HFFc6 (cell line): ENCODE measurements around the gene TMPRSS13. TPM values are rescaled to one million over a fixed set of nuclear protein-coding genes. Genes with fewer than 3 reads are reported as not detected.
"Not testable (repeated sequence)": the region's sequence is repeated elsewhere in the genome, so short reads cannot be mapped to it uniquely, and the experiment has no call there.

Source experiments
- DNase-seq: peaks from one replicate; pipeline ENCODE4 v3.0.0-alpha.2; 2018
- H3K27ac Mint-ChIP-seq: 2 replicates; pipeline ENCODE4 v1.8.0; 2020; ENCODE audit warnings: mild to moderate bottlenecking, mixed read lengths
- H3K27me3 Mint-ChIP-seq: 2 replicates; pipeline ENCODE4 v1.8.0; 2021; ENCODE audit warnings: mild to moderate bottlenecking, moderate library complexity, mixed read lengths; ENCODE audit not compliant: insufficient read depth
- H3K36me3 Mint-ChIP-seq: 2 replicates; pipeline ENCODE4 v1.8.0; 2021; ENCODE audit warnings: low read depth, mixed read lengths
- H3K4me1 Mint-ChIP-seq: 2 replicates; pipeline ENCODE4 v1.8.0; 2020; ENCODE audit warnings: low read depth, mixed read lengths
- H3K4me3 Mint-ChIP-seq: 2 replicates; pipeline ENCODE4 v1.8.0; 2020; ENCODE audit warnings: mild to moderate bottlenecking, moderate library complexity, mixed read lengths
- H3K9me3 Mint-ChIP-seq: 2 replicates; pipeline ENCODE4 v1.8.0; 2020; ENCODE audit warnings: mild to moderate bottlenecking, mixed read lengths
- total RNA-seq, 6 experiments: library from RNA; stranded (reverse); fragmentation: NEBNext Ultra II Directional; extraction: Animal tissue kit (Norgen Biotek cat#: 25700); gene quantifications; 2 replicates in 1 of 6; 3 replicates in 5 of 6; pipeline ENCODE4 v1.2.3, GENCODE V29; 2021
- TF ChIP-seq, protein P1 (sequence below): fragments of 200-600 bp; sonication (generic); IDR thresholded peaks from 2 replicates; pipeline ENCODE4 v1.5.0; 2021; ENCODE audit warnings: antibody characterized with exemption, mild to moderate bottlenecking

Gene TMPRSS13
- total RNA-seq, 6 experiments from 2014 or later = not detected

DNA sequence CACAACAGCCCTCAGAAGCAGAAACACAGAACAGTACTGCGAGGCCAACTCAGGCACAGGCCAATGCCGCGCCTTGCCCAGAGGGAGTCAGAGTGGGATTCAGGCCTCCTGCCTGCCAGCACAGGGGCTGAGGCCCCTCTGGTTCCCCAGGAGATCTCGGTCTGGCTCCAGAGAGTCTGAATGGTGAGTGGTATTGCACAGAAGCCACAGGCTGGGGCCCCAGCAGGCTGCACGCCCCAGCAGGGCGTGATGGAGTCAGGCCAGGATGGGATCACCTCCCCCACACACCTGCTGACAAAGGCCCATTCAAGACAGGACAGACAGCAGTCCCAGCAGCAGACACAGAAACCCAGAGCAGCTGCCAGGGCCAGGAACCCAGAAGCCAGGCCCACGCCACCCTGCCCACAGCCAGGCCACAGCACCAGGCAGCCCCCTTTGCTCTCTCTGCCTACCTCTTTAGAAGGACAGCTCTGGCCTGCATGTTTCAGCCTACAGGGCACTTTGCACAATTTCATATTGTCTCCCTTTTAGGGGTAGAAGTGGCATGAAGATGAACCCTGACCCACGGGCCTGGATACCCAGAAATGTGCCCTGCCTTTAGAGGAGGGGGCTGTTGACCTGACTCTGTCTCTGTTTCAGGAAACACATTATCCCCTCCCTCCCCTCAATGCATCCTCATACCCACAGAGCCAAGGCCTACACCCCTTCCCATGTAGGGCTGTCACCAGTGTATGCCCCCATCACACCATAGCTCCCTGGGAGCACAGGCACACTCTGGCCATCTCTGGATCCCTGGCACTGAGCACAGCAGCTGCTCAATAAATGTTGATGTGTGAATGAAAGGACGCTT, 58.9 kb downstream of the TMPRSS13 start:
- no peak overlapping the region for H3K4me3 Mint-ChIP-seq
- H3K36me3 Mint-ChIP-seq = no peaks in the 10 kb centered on the region
- no peaks in the 10 kb centered on the region for H3K4me1 Mint-ChIP-seq
- H3K27ac Mint-ChIP-seq = no peak overlapping the region
- no peak for DNase-seq
- TF ChIP-seq, protein P1, sequence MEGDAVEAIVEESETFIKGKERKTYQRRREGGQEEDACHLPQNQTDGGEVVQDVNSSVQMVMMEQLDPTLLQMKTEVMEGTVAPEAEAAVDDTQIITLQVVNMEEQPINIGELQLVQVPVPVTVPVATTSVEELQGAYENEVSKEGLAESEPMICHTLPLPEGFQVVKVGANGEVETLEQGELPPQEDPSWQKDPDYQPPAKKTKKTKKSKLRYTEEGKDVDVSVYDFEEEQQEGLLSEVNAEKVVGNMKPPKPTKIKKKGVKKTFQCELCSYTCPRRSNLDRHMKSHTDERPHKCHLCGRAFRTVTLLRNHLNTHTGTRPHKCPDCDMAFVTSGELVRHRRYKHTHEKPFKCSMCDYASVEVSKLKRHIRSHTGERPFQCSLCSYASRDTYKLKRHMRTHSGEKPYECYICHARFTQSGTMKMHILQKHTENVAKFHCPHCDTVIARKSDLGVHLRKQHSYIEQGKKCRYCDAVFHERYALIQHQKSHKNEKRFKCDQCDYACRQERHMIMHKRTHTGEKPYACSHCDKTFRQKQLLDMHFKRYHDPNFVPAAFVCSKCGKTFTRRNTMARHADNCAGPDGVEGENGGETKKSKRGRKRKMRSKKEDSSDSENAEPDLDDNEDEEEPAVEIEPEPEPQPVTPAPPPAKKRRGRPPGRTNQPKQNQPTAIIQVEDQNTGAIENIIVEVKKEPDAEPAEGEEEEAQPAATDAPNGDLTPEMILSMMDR = no peak
- no peaks in the 10 kb centered on the region for H3K9me3 Mint-ChIP-seq
- H3K27me3 Mint-ChIP-seq = peaks cover 65% of the 10 kb centered on the region

- no peak for DNase-seq
- H3K4me3 Mint-ChIP-seq = no peak overlapping the region
- no peaks in the 10 kb centered on the region for H3K36me3 Mint-ChIP-seq
- no peaks in the 10 kb centered on the region for H3K9me3 Mint-ChIP-seq
- no peaks in the 10 kb centered on the region for H3K4me1 Mint-ChIP-seq
- TF ChIP-seq, protein P1 = no peak
- no peak overlapping the region for H3K27ac Mint-ChIP-seq
- H3K27me3 Mint-ChIP-seq = peaks cover 60% of the 10 kb centered on the region
Measured at GRCh38 chr11:117869604-117870003, 59.6 kb downstream of the TMPRSS13 start.

DNA sequence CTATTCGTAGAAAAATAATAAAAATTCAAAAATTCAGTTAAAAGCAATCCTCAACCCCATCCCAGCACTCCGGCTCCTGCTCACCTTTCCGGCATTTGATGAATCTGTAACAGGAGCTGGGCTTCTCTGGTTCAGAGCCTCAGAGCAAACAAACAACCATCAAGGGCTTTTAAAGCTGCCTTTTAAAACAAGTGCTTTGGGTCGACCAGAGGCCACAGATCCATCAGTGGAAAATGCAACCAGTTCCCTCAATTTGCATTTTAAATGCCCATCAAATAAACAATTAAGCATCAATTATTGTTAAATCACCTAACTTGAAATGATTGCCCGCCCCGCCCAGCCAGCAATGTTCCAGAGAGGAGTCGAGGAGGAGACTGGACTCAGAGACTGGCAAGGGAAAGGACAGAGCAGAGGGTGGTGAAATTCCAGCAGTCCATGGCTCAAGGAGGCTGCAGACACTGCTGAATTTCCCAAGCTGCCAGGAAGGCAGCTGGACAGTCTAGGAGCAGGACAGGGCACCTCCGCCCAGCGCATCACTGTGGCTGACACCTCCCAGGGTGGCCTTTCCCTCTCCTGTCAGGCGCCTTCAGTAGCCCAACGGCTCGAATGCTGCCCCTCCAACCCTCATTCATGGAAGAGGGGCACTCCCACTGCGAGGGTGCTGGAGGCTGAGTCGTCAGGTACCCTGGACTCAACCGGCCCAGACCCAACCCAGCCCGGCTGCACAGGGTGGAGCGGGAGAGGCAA, 60.2 kb downstream of the TMPRSS13 start:
- Mint-ChIP-seq H3K9me3 (no peaks in the 10 kb centered on the region), H3K4me1 (no peaks in the 10 kb centered on the region), H3K27ac (no peak overlapping the region), H3K27me3 (peaks cover 53% of the 10 kb centered on the region), H3K36me3 (no peaks in the 10 kb centered on the region), H3K4me3 (no peak overlapping the region)
- no peak for DNase-seq
- TF ChIP-seq, protein P1 = no peak

GRCh38 chr11:117868088-117868487, 61.1 kb downstream of the TMPRSS13 start:
- DNase-seq = no peak
- H3K36me3 Mint-ChIP-seq = no peaks in the 10 kb centered on the region
- peaks cover 49% of the 10 kb centered on the region for H3K27me3 Mint-ChIP-seq
- no peak overlapping the region for H3K4me3 Mint-ChIP-seq
- TF ChIP-seq, protein P1 = no peak
- no peaks in the 10 kb centered on the region for H3K9me3 Mint-ChIP-seq
- no peak overlapping the region for H3K27ac Mint-ChIP-seq
- H3K4me1 Mint-ChIP-seq = no peaks in the 10 kb centered on the region

- no peak for DNase-seq
- H3K9me3 Mint-ChIP-seq = no peaks in the 10 kb centered on the region
- TF ChIP-seq, protein P1 = no peak
- no peaks in the 10 kb centered on the region for H3K4me1 Mint-ChIP-seq
- H3K27ac Mint-ChIP-seq = no peak overlapping the region
- H3K27me3 Mint-ChIP-seq = peaks cover 44% of the 10 kb centered on the region
- no peaks in the 10 kb centered on the region for H3K36me3 Mint-ChIP-seq
- no peak overlapping the region for H3K4me3 Mint-ChIP-seq
Measured at GRCh38 chr11:117866526-117866925, 62.7 kb downstream of the TMPRSS13 start.

- not testable (repeated sequence) for DNase-seq, H3K27ac Mint-ChIP-seq, H3K36me3 Mint-ChIP-seq, H3K4me3 Mint-ChIP-seq, H3K9me3 Mint-ChIP-seq, H3K4me1 Mint-ChIP-seq
- peaks cover 36% of the 10 kb centered on the region for H3K27me3 Mint-ChIP-seq
Measured at GRCh38 chr11:117865546-117865945, 63.7 kb downstream of the TMPRSS13 start.
